Suprapubic skin (tissue), 3 donors: ENCODE measurements around the gene PLD5.

ENCODE experiments used
- CTCF ChIP-seq, 2 donors: fragments of 200-600 bp in 1 of 2; fragments of 450-650 bp in 1 of 2; sonication (generic) in 1 of 2; IDR thresholded peaks; one replicate each; pipeline ENCODE4 v1.5.1; 2016 to 2019; ENCODE audit warnings: antibody characterized with exemption in 2 of 2, mild to moderate bottlenecking in 1 of 2, moderate library complexity in 1 of 2
- EP300 ChIP-seq: sonication (generic); formaldehyde crosslinking; IDR thresholded peaks from one replicate; pipeline ENCODE4 v1.6.1; 2017; ENCODE audit warnings: antibody characterized with exemption
- POLR2A ChIP-seq, 2 donors: fragments of 450-650 bp; IDR thresholded peaks; one replicate each; pipeline ENCODE4 v1.6.1; 2017; ENCODE audit warnings: antibody characterized with exemption in 2 of 2, mild to moderate bottlenecking in 2 of 2, moderate library complexity in 2 of 2

- no peak for TF ChIP-seq POLR2A (IDR thresholded peaks at IDR 0.05)
- no peak for TF ChIP-seq CTCF (IDR thresholded peaks at IDR 0.05)
- no peak for TF ChIP-seq EP300
Measured at GRCh38 chr1:242568666-242569065, 44.2 kb upstream of the PLD5 start.
